GM12878 (cell line): ENCODE results near the gene GAD2. TPM values are rescaled to one million over a fixed set of nuclear protein-coding genes. Genes with fewer than 3 reads are reported as not detected.

Experiments used
- ATAC-seq: fragments of 200-7000 bp; cut with Tn5 transposase; 3 replicates; pipeline ENCODE4 v1.9.1; 2020; ENCODE audit warnings: mild to moderate bottlenecking, moderate library complexity
- BruUV-seq: library from RNA; stranded (reverse); fragments of 400-500 nt; replicated peaks from 2 replicates; lab custom pipeline; 2021; lab: Mats Ljungman, UMichigan
- CTCF ChIA-PET: fragments of 300-600 bp; sonication (Branson Sonifier 250); formaldehyde crosslinking; extraction: SDS; loops from one replicate; lab custom pipeline; 2021; ENCODE audit warnings: inconsistent platforms; lab: Yijun Ruan, JAX
- POLR2A ChIA-PET: fragments of 350-600 bp; formaldehyde crosslinking; extraction: SDS; loops from one replicate; lab custom pipeline; 2021; ENCODE audit warnings: inconsistent platforms; lab: Charles Lee
- RAD21 ChIA-PET: fragments of 300-600 bp; sonication (Branson Sonifier 250); formaldehyde crosslinking; loops from one replicate; lab custom pipeline; 2023; ENCODE audit warnings: antibody characterized with exemption; ENCODE audit not compliant: unreplicated experiment; lab: Charles Lee
- SMC1A ChIA-PET: fragments of 300-600 bp; sonication (Branson Sonifier 250); formaldehyde crosslinking; loops from one replicate; lab custom pipeline; 2023; ENCODE audit not compliant: unreplicated experiment, uncharacterized antibody; lab: Charles Lee
- DNase-seq: peaks from one replicate; pipeline ENCODE4 v3.0.0-alpha.2; 2011; ENCODE audit warnings: low read depth, low spot score
- FAIRE-seq: peaks from 3 replicates; lab custom pipeline; 2011; peaks lifted over from hg19 to GRCh38; lab: Jason Lieb, UNC
- H2AFZ ChIP-seq: 2 replicates; pipeline ENCODE4 v1.6.0; 2011; ENCODE audit warnings: low read depth, low read length, control low read depth; ENCODE audit not compliant: control insufficient read depth
- H3K27ac ChIP-seq: 2 replicates; pipeline ENCODE4 v1.5.1; 2011; ENCODE audit warnings: control low read depth; ENCODE audit not compliant: control insufficient read depth, insufficient read depth
- H3K27me3 ChIP-seq, 2 experiments: replicated peaks in 1 of 2; 2 replicates each; pipeline versions ENCODE4 v1.6.0 to v1.6.1; 2011; ENCODE audit warnings: low read length in 1 of 2; ENCODE audit not compliant: control insufficient read depth in 2 of 2, insufficient read depth in 2 of 2
- H3K36me3 ChIP-seq, 2 experiments: 2 replicates each; pipeline ENCODE4 v1.5.1; 2011; ENCODE audit warnings: low read length in 1 of 2; ENCODE audit not compliant: control insufficient read depth in 2 of 2, insufficient read depth in 2 of 2
- H3K4me1 ChIP-seq: 2 replicates; pipeline ENCODE4 v1.6.1; 2011; ENCODE audit warnings: mild to moderate bottlenecking, low read length, moderate library complexity, mixed read lengths; ENCODE audit not compliant: control insufficient read depth, insufficient read depth
- H3K4me2 ChIP-seq: 2 replicates; pipeline ENCODE4 v1.6.0; 2011; ENCODE audit warnings: control low read depth; ENCODE audit not compliant: control insufficient read depth, insufficient read depth
- H3K4me3 ChIP-seq: fragments of 200-600 bp; sonication (generic); 2 replicates; pipeline ENCODE4 v1.5.1; 2016
- H3K79me2 ChIP-seq: 2 replicates; pipeline ENCODE4 v1.6.0; 2011; ENCODE audit warnings: low read length; ENCODE audit not compliant: control insufficient read depth, insufficient read depth
- H3K9ac ChIP-seq: 2 replicates; pipeline ENCODE4 v1.8.0; 2011; ENCODE audit warnings: low read length, control low read depth, mixed read lengths; ENCODE audit not compliant: control insufficient read depth, insufficient read depth
- H3K9me3 ChIP-seq: replicated peaks from 3 replicates; pipeline ENCODE4 v1.5.1; 2011; ENCODE audit warnings: mild to moderate bottlenecking, low read length; ENCODE audit not compliant: control insufficient read depth, insufficient read depth
- H4K20me1 ChIP-seq: 2 replicates; pipeline ENCODE4 v1.6.0; 2011; ENCODE audit not compliant: control insufficient read depth, insufficient read depth
- ATF7 ChIP-seq: fragments of 450-650 bp; IDR thresholded peaks from 2 replicates; pipeline ENCODE4 v1.6.1; 2016; ENCODE audit warnings: low read depth, mild to moderate bottlenecking
- CEBPZ ChIP-seq: fragments of 150-350 bp; IDR thresholded peaks from 2 replicates; pipeline ENCODE4 v1.6.1; 2016; ENCODE audit warnings: low read depth, low read length
- ETV6 ChIP-seq, 2 experiments: fragments of 450-650 bp in 1 of 2; IDR thresholded peaks in 1 of 2; conservative IDR thresholded peaks in 1 of 2; 2 replicates each; pipeline ENCODE4 v1.6.1; 2014; ENCODE audit warnings: antibody characterized with exemption in 1 of 2, borderline replicate concordance in 1 of 2, low read depth in 1 of 2, mild to moderate bottlenecking in 1 of 2, moderate library complexity in 1 of 2
- FOS ChIP-seq: IDR thresholded peaks from 3 replicates; pipeline ENCODE4 v1.6.1; 2011; ENCODE audit warnings: borderline replicate concordance; ENCODE audit not compliant: insufficient read length; ENCODE audit errors: extremely low read depth
- GATAD2B ChIP-seq: fragments of 450-650 bp; conservative IDR thresholded peaks from 2 replicates; pipeline ENCODE4 v1.6.1; 2017; ENCODE audit warnings: low read depth, mild to moderate bottlenecking, moderate library complexity
- KDM1A ChIP-seq: fragments of 200-600 bp; sonication (generic); IDR thresholded peaks from 2 replicates; pipeline ENCODE4 v1.6.1; 2016; ENCODE audit warnings: borderline replicate concordance
- LARP7 ChIP-seq: fragments of 450-650 bp; IDR thresholded peaks from 2 replicates; pipeline ENCODE4 v1.6.1; 2017; ENCODE audit warnings: mild to moderate bottlenecking
- MYC ChIP-seq: IDR thresholded peaks from 2 replicates; pipeline ENCODE4 v1.6.1; 2011; ENCODE audit warnings: mild to moderate bottlenecking, low read length, moderate library complexity, inconsistent platforms; ENCODE audit not compliant: insufficient read depth, insufficient replicate concordance, insufficient read length, severe bottlenecking
- PAX8 ChIP-seq: fragments of 450-650 bp; IDR thresholded peaks from 2 replicates; pipeline ENCODE4 v1.6.1; 2017; ENCODE audit warnings: mild to moderate bottlenecking, moderate library complexity
- PKNOX1 ChIP-seq: fragments of 450-650 bp; IDR thresholded peaks from 2 replicates; pipeline ENCODE4 v1.6.1; 2016; ENCODE audit warnings: mild to moderate bottlenecking
- REST ChIP-seq: IDR thresholded peaks from 2 replicates; pipeline ENCODE4 v1.6.1; 2012; ENCODE audit warnings: mild to moderate bottlenecking, low read depth, low read length
- RUNX3 ChIP-seq: IDR thresholded peaks from 2 replicates; pipeline ENCODE4 v1.6.1; 2012; ENCODE audit warnings: low read length, inconsistent platforms
- SRF ChIP-seq, 2 experiments: IDR thresholded peaks; 2 replicates each; pipeline ENCODE4 v1.6.1; 2011; ENCODE audit warnings: low read depth in 2 of 2, low read length in 2 of 2, mild to moderate bottlenecking in 1 of 2, moderate library complexity in 1 of 2
- USF1 ChIP-seq: IDR thresholded peaks from 2 replicates; pipeline ENCODE4 v1.6.1; 2011; ENCODE audit warnings: borderline replicate concordance, low read depth, mild to moderate bottlenecking, moderate library complexity, mixed read lengths, low read length; ENCODE audit not compliant: insufficient read depth; ENCODE audit errors: extremely low read length
- YBX1 ChIP-seq: fragments of 450-650 bp; IDR thresholded peaks from 2 replicates; pipeline ENCODE4 v1.6.1; 2016; ENCODE audit warnings: antibody characterized with exemption
- ZBED1 ChIP-seq: IDR thresholded peaks from 2 replicates; pipeline ENCODE4 v1.6.1; 2016; ENCODE audit warnings: borderline replicate concordance
- WGBS: methylation state at CpG from one replicate; pipeline ENCODE4 v1.1.6; 2016; ENCODE audit warnings: low lambda C conversion rate; ENCODE audit not compliant: insufficient replicate concordance, insufficient coverage; ENCODE audit errors: missing lambda C conversion rate; 5-methylcytosine and 5-hydroxymethylcytosine counted together
- in situ Hi-C: fragments of 300-500 bp; cut with MboI; formaldehyde crosslinking; loops from 9 replicates; pipeline ENCODE4 v1.14.3; 2018; ENCODE audit warnings: mixed read lengths
- intact Hi-C: fragments of 100-400 bp; cut with micrococcal nuclease; formaldehyde crosslinking; loops from one replicate; pipeline ENCODE4 v1.14.2; 2022; ENCODE audit not compliant: unreplicated experiment
- polyA plus RNA-seq, 11 experiments: library from polyadenylated mRNA; depleted of rRNA in 4 of 11; unstranded in 6 of 11; stranded (reverse) in 5 of 11; fragments of >200 nt; fragmentation: Nextera tagmentation in 4 of 11; fragmentation: Illumina TruSeq in 1 of 11; extraction: Ambion mirVana in 4 of 11; extraction: Trizol in 1 of 11; gene quantifications; 1 replicate in 1 of 11; 2 replicates in 10 of 11; pipeline versions ENCODE4 v1.2.1 to v1.2.3, GENCODE V29; 2011 to 2016; ENCODE audit warnings: inconsistent platforms in 2 of 11, missing spikeins in 2 of 11, low read depth in 1 of 11
- total RNA-seq, 4 experiments: library from RNA; depleted of rRNA in 3 of 4; stranded (reverse); fragments of >200 nt in 3 of 4; fragmentation: Illumina TruSeq in 1 of 4; extraction: Trizol in 1 of 4; gene quantifications; 2 replicates each; pipeline versions ENCODE4 v1.2.1 to v1.2.3, GENCODE V29; 2013 to 2021

Gene GAD2
- total and polyA plus RNA-seq, 10 of the 15 experiments (the other 5 are each of a cell fraction or from before 2014, with no cell fraction given) = not detected

GRCh38 chr10:26225322-26225721 lies 8.7 kb downstream of the GAD2 start:
- Histone ChIP-seq H4K20me1 (no peaks in the 10 kb centered on the region), H3K9ac (no peak overlapping the region), H3K36me3 (no peaks in the 10 kb centered on the region), H3K4me3 (no peak overlapping the region), H3K4me1 (no peaks in the 10 kb centered on the region), H3K4me2 (no peak overlapping the region), H3K9me3 (no peaks in the 10 kb centered on the region), H3K27me3 (peaks cover 3 to 11% of the 10 kb centered on the region in 2 experiments; a peak in 2 of 4 replicates), H3K79me2 (no peaks in the 10 kb centered on the region), H2AFZ (no peak overlapping the region), H3K27ac (no peak overlapping the region)
- ChIA-PET POLR2A (no interaction called here), SMC1A (interaction anchor here (1.0 kb wide), 1 partner anchor 13 kb away, joined by 3 read pairs; no protein-coding TSS in a partner anchor), CTCF (interaction anchor here (0.6 kb wide), 1 partner anchor 67 kb away, joined by 4 read pairs; no protein-coding TSS in a partner anchor), RAD21 (no interaction called here)
- WGBS = 3% methylated on average over 4 of the region's 4 CpGs
- ATAC-seq (no peak), DNase-seq (no peak), FAIRE-seq (no peak)
- in situ Hi-C loops = no loop called here
- TF ChIP-seq MYC (no peak), ZBED1 (no peak), KDM1A (no peak), GATAD2B (no peak), LARP7 (no peak), ETV6 (conservative IDR thresholded peaks at IDR 0.05 in 1 of 2, IDR thresholded peaks at IDR 0.05 in 1 of 2; ENCODE audit: borderline replicate concordance in 1 of 2, low read depth in 1 of 2) (no peak), CEBPZ (no peak), USF1 (no peak), REST (no peak), ATF7 (no peak), RUNX3 (no peak), PAX8 (no peak), PKNOX1 (no peak), SRF (IDR thresholded peaks at IDR 0.05; ENCODE audit: low read depth in 2 of 2, low read length in 2 of 2) (no peak), FOS (no peak), YBX1 (no peak)
- no TSS peak for BruUV-seq
- intact Hi-C loops = no loop called here
